Ramos (cell line): ENCODE measurements around the gene ACAD11.
"Not testable (repeated sequence)": the region's sequence is repeated elsewhere in the genome, so short reads cannot be mapped to it uniquely, and the experiment has no call there.

Source experiments
- in situ Hi-C: fragments of 300-500 bp; cut with MboI; formaldehyde crosslinking; loops from one replicate; pipeline ENCODE4 v1.14.3; 2022; ENCODE audit warnings: low sequenced_read_pairs; ENCODE audit not compliant: unreplicated experiment

ACAD11 gene

GRCh38 chr3:132615301-132615700 is 44.3 kb downstream of the ACAD11 start:
- in situ Hi-C loops, result not testable (repeated sequence)

- in situ Hi-C loops, result not testable (repeated sequence)
Measured at GRCh38 chr3:132606620-132607019, 53.0 kb downstream of the ACAD11 start.

GRCh38 chr3:132606085-132606484 is 53.5 kb downstream of the ACAD11 start:
- in situ Hi-C loops, result no loop called here

GRCh38 chr3:132605374-132605792 is 54.2 kb downstream of the ACAD11 start:
- in situ Hi-C loops, result no loop called here

- in situ Hi-C loops, result not testable (repeated sequence)
Measured at GRCh38 chr3:132600614-132601013, 59.0 kb downstream of the ACAD11 start.

- in situ Hi-C loops, result no loop called here
Measured at GRCh38 chr3:132598181-132598580, 61.4 kb downstream of the ACAD11 start.

- in situ Hi-C loops, result no loop called here
Measured at GRCh38 chr3:132597660-132598059, 61.9 kb downstream of the ACAD11 start.

GRCh38 chr3:132596816-132597433 is 62.7 kb downstream of the ACAD11 start, which contains the start of gene ACKR4:
Gene ACKR4, plus strand, starts transcription at chr3:132597270. Its CDS starts 3,128 bp downstream, at chr3:132600398.
- in situ Hi-C loops, result no loop called here

GRCh38 chr3:132596326-132596725 is 63.3 kb downstream of the ACAD11 start:
- in situ Hi-C loops, result no loop called here

GRCh38 chr3:132595014-132595413 is 64.6 kb downstream of the ACAD11 start:
- in situ Hi-C loops, result no loop called here

GRCh38 chr3:132594498-132594897 is 65.1 kb downstream of the ACAD11 start:
- in situ Hi-C loops, result no loop called here

GRCh38 chr3:132593947-132594323 is 65.7 kb downstream of the ACAD11 start:
- in situ Hi-C loops, result no loop called here

- in situ Hi-C loops, result no loop called here
Measured at GRCh38 chr3:132593241-132593946, 66.2 kb downstream of the ACAD11 start.

- in situ Hi-C loops, result no loop called here
Measured at GRCh38 chr3:132592216-132592615, 67.4 kb downstream of the ACAD11 start.

- in situ Hi-C loops, result no loop called here
Measured at GRCh38 chr3:132587401-132587800, 72.2 kb downstream of the ACAD11 start.

- in situ Hi-C loops, result no loop called here
Measured at GRCh38 chr3:132573797-132574211, 85.8 kb downstream of the ACAD11 start.

GRCh38 chr3:132570016-132570415 is 89.6 kb downstream of the ACAD11 start:
- in situ Hi-C loops, result no loop called here

- in situ Hi-C loops, result no loop called here
Measured at GRCh38 chr3:132569580-132569979, 90.0 kb downstream of the ACAD11 start.

- in situ Hi-C loops, result no loop called here
Measured at GRCh38 chr3:132569153-132569552, 90.5 kb downstream of the ACAD11 start.

GRCh38 chr3:132568422-132568821 is 91.2 kb downstream of the ACAD11 start:
- in situ Hi-C loops, result no loop called here

GRCh38 chr3:132564070-132564465 is 95.5 kb downstream of the ACAD11 start:
- in situ Hi-C loops, result no loop called here
